Tibial nerve (tissue), 4 donors: ENCODE data around the gene HOXB5. TPM values are rescaled to one million over a fixed set of nuclear protein-coding genes. Genes with fewer than 3 reads are reported as not detected.

Source experiments
- DNase-seq, 2 donors: peaks; one replicate each; pipeline ENCODE4 v3.0.0-alpha.2; 2019; ENCODE audit warnings: low spot score in 2 of 2
- H3K27ac ChIP-seq, 4 donors: fragments of 200-600 bp; sonication (generic) in 3 of 4; one replicate each; pipeline ENCODE4 v1.5.1; 2017 to 2019; ENCODE audit warnings: mild to moderate bottlenecking in 1 of 4
- H3K27me3 ChIP-seq, 2 donors: fragments of 200-600 bp; sonication (generic) in 1 of 2; one replicate each; pipeline versions ENCODE4 v1.5.1 to v1.6.0; 2017 to 2019
- H3K36me3 ChIP-seq, 3 donors: fragments of 200-600 bp; sonication (generic); one replicate each; pipeline ENCODE4 v1.5.1; 2018 to 2019
- H3K4me1 ChIP-seq, 4 donors: fragments of 200-600 bp; sonication (generic) in 3 of 4; one replicate each; pipeline ENCODE4 v1.5.1; 2017 to 2019
- H3K4me3 ChIP-seq, 4 donors: fragments of 200-600 bp; sonication (generic) in 3 of 4; one replicate each; pipeline ENCODE4 v1.5.1; 2017 to 2019; ENCODE audit warnings: mild to moderate bottlenecking in 1 of 4, moderate library complexity in 1 of 4
- H3K9me3 ChIP-seq, 4 donors: fragments of 200-600 bp; sonication (generic) in 3 of 4; one replicate each; pipeline ENCODE4 v1.5.1; 2017 to 2019
- CTCF ChIP-seq, 5 experiments: fragments of 200-600 bp in 3 of 5; fragments of 450-650 bp in 2 of 5; sonication (generic) in 3 of 5; IDR thresholded peaks; one replicate each; pipeline ENCODE4 v1.5.1; 2016 to 2019; ENCODE audit warnings: antibody characterized with exemption in 5 of 5, mild to moderate bottlenecking in 3 of 5, moderate library complexity in 2 of 5
- EP300 ChIP-seq, 2 donors: sonication (generic); formaldehyde crosslinking; IDR thresholded peaks; one replicate each; pipeline ENCODE4 v1.6.1; 2017; ENCODE audit warnings: antibody characterized with exemption in 2 of 2, mild to moderate bottlenecking in 1 of 2
- POLR2A ChIP-seq, 2 donors: fragments of 450-650 bp; IDR thresholded peaks; one replicate each; pipeline ENCODE4 v1.6.1; 2017; ENCODE audit warnings: antibody characterized with exemption in 2 of 2, mild to moderate bottlenecking in 2 of 2, moderate library complexity in 2 of 2
- WGBS, 2 donors: methylation state at CpG; one replicate each; pipeline ENCODE4 v1.1.5; 2018; 5-methylcytosine and 5-hydroxymethylcytosine counted together
- total RNA-seq, 4 donors: library from RNA; depleted of rRNA; stranded (reverse); fragments of >200 nt; gene quantifications; one replicate each; pipeline ENCODE4 v1.1.0, GENCODE V29; 2016

The HOXB5 gene
- total RNA-seq, 4 donors from 2014 or later = 1.6 to 1.8 TPM; not detected in 2

GRCh38 chr17:48609033-48609432 lies 15.5 kb upstream of the HOXB5 start:
- no peak for DNase-seq
- Histone ChIP-seq H3K27ac (no peak overlapping the region), H3K27me3 (peaks cover 5 to 98% of the 10 kb centered on the region in 2 donors), H3K4me3 (no peak overlapping the region), H3K4me1 (peaks cover 0 to 48% (median 16%) of the 10 kb centered on the region in 4 donors), H3K36me3 (no peaks in the 10 kb centered on the region), H3K9me3 (no peaks in the 10 kb centered on the region)
- TF ChIP-seq CTCF (IDR thresholded peaks at IDR 0.05) = no peak
- TF ChIP-seq POLR2A (IDR thresholded peaks at IDR 0.05) = no peak
- TF ChIP-seq EP300 (IDR thresholded peaks at IDR 0.05) = no peak

- WGBS, 2 donors = 82 to 92% methylated on average over 1 of the region's 1 CpG
- Histone ChIP-seq H3K27me3 (peaks cover 5 to 98% of the 10 kb centered on the region in 2 donors), H3K4me3 (no peak overlapping the region), H3K9me3 (peaks cover 0 to 6% (median 0%) of the 10 kb centered on the region in 4 donors), H3K27ac (no peak overlapping the region), H3K4me1 (peaks cover 0 to 43% (median 14%) of the 10 kb centered on the region in 4 donors), H3K36me3 (no peaks in the 10 kb centered on the region)
- TF ChIP-seq POLR2A (IDR thresholded peaks at IDR 0.05) (no peak), CTCF (IDR thresholded peaks at IDR 0.05) (no peak), EP300 (IDR thresholded peaks at IDR 0.05) (no peak)
- no peak for DNase-seq
Observed at GRCh38 chr17:48608494-48608834, 14.9 kb upstream of the HOXB5 start.

GRCh38 chr17:48606892-48607614 lies 13.5 kb upstream of the HOXB5 start:
- TF ChIP-seq EP300 (IDR thresholded peaks at IDR 0.05) (no peak), POLR2A (IDR thresholded peaks at IDR 0.05) (no peak), CTCF (IDR thresholded peaks at IDR 0.05) (no peak)
- no peak overlapping the region for H3K27ac ChIP-seq
- H3K4me3 ChIP-seq = no peak overlapping the region
- no peak for DNase-seq
- WGBS, 2 donors = 70 to 80% methylated on average over 9 of the region's 9 CpGs
- H3K9me3 ChIP-seq = peaks cover 0 to 13% (median 0%) of the 10 kb centered on the region in 4 donors
- no peaks in the 10 kb centered on the region for H3K36me3 ChIP-seq
- peaks cover 5 to 100% of the 10 kb centered on the region in 2 donors for H3K27me3 ChIP-seq
- H3K4me1 ChIP-seq = peaks cover 0 to 43% (median 8%) of the 10 kb centered on the region in 4 donors

GRCh38 chr17:48605991-48606891 lies 12.7 kb upstream of the HOXB5 start:
- H3K4me3 ChIP-seq = no peak overlapping the region
- H3K9me3 ChIP-seq = peaks cover 0 to 13% (median 0%) of the 10 kb centered on the region in 4 donors
- no peak for DNase-seq
- TF ChIP-seq CTCF (IDR thresholded peaks at IDR 0.05) (no peak), EP300 (IDR thresholded peaks at IDR 0.05) (peak in 1 of 2 donors; percentile 3)
- peaks cover 0 to 100% of the 10 kb centered on the region in 2 donors for H3K27me3 ChIP-seq
- 51 to 56% methylated on average over 41 of the region's 41 CpGs for WGBS, 2 donors
- peak overlapping the region in 1 of 4 donors; percentile 9 for H3K27ac ChIP-seq
- H3K36me3 ChIP-seq = no peaks in the 10 kb centered on the region
- peaks cover 0 to 36% (median 5%) of the 10 kb centered on the region in 4 donors for H3K4me1 ChIP-seq
